HG02642 (cell line): ENCODE data around the gene RFTN1.

Source experiments
- ATAC-seq: cut with Tn5 transposase; IDR thresholded peaks from one replicate; pipeline ENCODE4 v1.9.1; 2021; ENCODE audit warnings: mild to moderate bottlenecking; ENCODE audit not compliant: unreplicated experiment, poor library complexity

RFTN1 gene

GRCh38 chr3:16301507-16301906, 212.0 kb downstream of the RFTN1 start:
- no peak for ATAC-seq

GRCh38 chr3:16300881-16301359, 212.6 kb downstream of the RFTN1 start:
- ATAC-seq: no peak

- ATAC-seq: no peak
These were observed 213.2 kb downstream of the RFTN1 start for GRCh38 chr3:16300307-16300706.

GRCh38 chr3:16299746-16300145, 213.8 kb downstream of the RFTN1 start:
- no peak for ATAC-seq

- ATAC-seq: no peak
These were observed 214.6 kb downstream of the RFTN1 start for GRCh38 chr3:16298891-16299290.

GRCh38 chr3:16297997-16298885, 215.3 kb downstream of the RFTN1 start:
- ATAC-seq: no peak

- no peak for ATAC-seq
These were observed 218.1 kb downstream of the RFTN1 start for GRCh38 chr3:16295298-16295890.

- ATAC-seq: no peak
These were observed 218.7 kb downstream of the RFTN1 start for GRCh38 chr3:16294844-16295243.

GRCh38 chr3:16290827-16291196, 222.7 kb downstream of the RFTN1 start:
- no peak for ATAC-seq

- ATAC-seq: no peak
These were observed 223.3 kb downstream of the RFTN1 start for GRCh38 chr3:16290007-16290826.

GRCh38 chr3:16289144-16289889, 224.2 kb downstream of the RFTN1 start:
- no peak for ATAC-seq

- ATAC-seq: no peak
These were observed 224.8 kb downstream of the RFTN1 start for GRCh38 chr3:16288664-16289063.

- peak; percentile 18 for ATAC-seq
These were observed 226.6 kb downstream of the RFTN1 start for GRCh38 chr3:16286751-16287543.

- peak; percentile 82 for ATAC-seq
These were observed 227.3 kb downstream of the RFTN1 start for GRCh38 chr3:16286161-16286560.

GRCh38 chr3:16284633-16285032, 228.9 kb downstream of the RFTN1 start:
- no peak for ATAC-seq

- no peak for ATAC-seq
These were observed 232.8 kb downstream of the RFTN1 start for GRCh38 chr3:16280671-16281070.

GRCh38 chr3:16279010-16279801, 234.3 kb downstream of the RFTN1 start:
- no peak for ATAC-seq

GRCh38 chr3:16277471-16277870, 236.0 kb downstream of the RFTN1 start:
- no peak for ATAC-seq

GRCh38 chr3:16273867-16274266, 239.6 kb downstream of the RFTN1 start:
- no peak for ATAC-seq
